Progenitor cell of endocrine pancreas (in vitro differentiated cells): Measurements from ENCODE around the gene CYP4F2. TPM values are rescaled to one million over a fixed set of nuclear protein-coding genes. Genes with fewer than 3 reads are reported as not detected.
"Not testable (repeated sequence)": the region's sequence is repeated elsewhere in the genome, so short reads cannot be mapped to it uniquely, and the experiment has no call there.

Experiments
- DNase-seq: peaks from one replicate; pipeline ENCODE4 v3.0.0; 2021; ENCODE audit warnings: low spot score; ENCODE audit not compliant: unreplicated experiment
- H3K27ac Mint-ChIP-seq: 2 replicates; pipeline ENCODE4 v1.8.0; 2021; ENCODE audit warnings: mild to moderate bottlenecking, moderate library complexity, mixed read lengths
- H3K27me3 Mint-ChIP-seq: 2 replicates; pipeline ENCODE4 v1.8.0; 2021; ENCODE audit warnings: mixed read lengths
- H3K36me3 Mint-ChIP-seq: 2 replicates; pipeline ENCODE4 v1.8.0; 2022; ENCODE audit warnings: mixed read lengths; ENCODE audit not compliant: insufficient read depth
- H3K4me1 Mint-ChIP-seq: 2 replicates; pipeline ENCODE4 v1.8.0; 2021; ENCODE audit warnings: low read depth, mixed read lengths
- H3K4me3 Mint-ChIP-seq: 2 replicates; pipeline ENCODE4 v1.8.0; 2021; ENCODE audit warnings: low read depth, mild to moderate bottlenecking, moderate library complexity, mixed read lengths
- H3K9me3 Mint-ChIP-seq: 2 replicates; pipeline ENCODE4 v1.8.0; 2021; ENCODE audit warnings: low read depth, mixed read lengths
- CTCF ChIP-seq: fragments of 200-600 bp; sonication (generic); IDR thresholded peaks from one replicate; pipeline ENCODE4 v1.5.0; 2021; ENCODE audit warnings: antibody characterized with exemption, mild to moderate bottlenecking; ENCODE audit not compliant: unreplicated experiment
- total RNA-seq: library from RNA; stranded (reverse); gene quantifications from 2 replicates; pipeline ENCODE4 v1.2.1, GENCODE V29; 2021

The CYP4F2 gene
- total RNA-seq, 1 donor from 2014 or later: not detected

DNA sequence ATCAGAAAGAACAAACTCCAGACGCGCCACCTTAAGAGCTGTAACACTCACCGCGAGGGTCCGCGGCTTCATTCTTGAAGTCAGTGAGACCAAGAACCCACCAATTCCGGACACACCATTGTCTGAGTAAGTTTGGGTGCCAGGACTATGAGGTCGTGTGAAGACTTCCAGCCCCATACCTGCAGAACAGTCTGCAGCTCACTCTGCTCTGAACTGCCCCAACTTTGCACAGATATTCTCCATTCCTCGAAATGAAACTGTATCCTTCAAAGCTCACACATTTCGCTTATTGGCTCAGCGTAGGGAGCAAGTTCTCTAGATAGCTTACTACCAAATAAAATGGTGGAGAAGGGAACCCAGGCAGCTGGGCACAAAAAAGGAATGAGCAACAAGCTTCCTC lies 2.6 kb upstream of the CYP4F2 start:
- no peak for TF ChIP-seq CTCF
- H3K27ac Mint-ChIP-seq: no peak overlapping the region
- no peaks in the 10 kb centered on the region for H3K4me1 Mint-ChIP-seq
- peaks cover 2% of the 10 kb centered on the region for H3K36me3 Mint-ChIP-seq
- DNase-seq: no peak
- H3K4me3 Mint-ChIP-seq: no peak overlapping the region
- peaks cover 57% of the 10 kb centered on the region for H3K9me3 Mint-ChIP-seq
- H3K27me3 Mint-ChIP-seq: no peaks in the 10 kb centered on the region

- peaks cover 59% of the 10 kb centered on the region for H3K9me3 Mint-ChIP-seq
- H3K27me3 Mint-ChIP-seq, DNase-seq, H3K36me3 Mint-ChIP-seq, H3K27ac Mint-ChIP-seq, H3K4me3 Mint-ChIP-seq, H3K4me1 Mint-ChIP-seq: not testable (repeated sequence)
These were observed 2.2 kb upstream of the CYP4F2 start for GRCh38 chr19:15900032-15900431.

DNA sequence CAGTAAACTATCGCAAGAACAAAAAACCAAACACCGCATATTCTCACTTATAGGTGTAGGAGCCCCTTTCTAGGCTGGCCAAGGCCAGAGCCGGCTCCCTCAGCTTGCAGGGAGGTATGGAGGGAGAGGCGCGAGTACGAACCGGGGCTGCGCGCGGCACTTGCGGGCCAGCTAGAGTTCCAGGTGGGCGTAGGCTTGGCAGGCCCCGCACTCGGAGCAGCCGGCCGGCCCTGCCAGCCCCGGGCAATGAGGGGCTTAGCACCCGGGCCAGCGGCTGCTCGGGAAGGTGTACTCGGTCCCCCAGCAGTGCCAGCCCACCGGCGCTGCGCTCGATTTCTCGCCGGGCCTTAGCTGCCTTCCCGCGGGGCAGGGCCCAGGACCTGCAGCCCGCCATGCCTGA lies 1.7 kb upstream of the CYP4F2 start:
- not testable (repeated sequence) for H3K36me3 Mint-ChIP-seq, DNase-seq, H3K4me3 Mint-ChIP-seq, H3K27ac Mint-ChIP-seq, H3K4me1 Mint-ChIP-seq, H3K27me3 Mint-ChIP-seq
- H3K9me3 Mint-ChIP-seq: peaks cover 59% of the 10 kb centered on the region

DNA sequence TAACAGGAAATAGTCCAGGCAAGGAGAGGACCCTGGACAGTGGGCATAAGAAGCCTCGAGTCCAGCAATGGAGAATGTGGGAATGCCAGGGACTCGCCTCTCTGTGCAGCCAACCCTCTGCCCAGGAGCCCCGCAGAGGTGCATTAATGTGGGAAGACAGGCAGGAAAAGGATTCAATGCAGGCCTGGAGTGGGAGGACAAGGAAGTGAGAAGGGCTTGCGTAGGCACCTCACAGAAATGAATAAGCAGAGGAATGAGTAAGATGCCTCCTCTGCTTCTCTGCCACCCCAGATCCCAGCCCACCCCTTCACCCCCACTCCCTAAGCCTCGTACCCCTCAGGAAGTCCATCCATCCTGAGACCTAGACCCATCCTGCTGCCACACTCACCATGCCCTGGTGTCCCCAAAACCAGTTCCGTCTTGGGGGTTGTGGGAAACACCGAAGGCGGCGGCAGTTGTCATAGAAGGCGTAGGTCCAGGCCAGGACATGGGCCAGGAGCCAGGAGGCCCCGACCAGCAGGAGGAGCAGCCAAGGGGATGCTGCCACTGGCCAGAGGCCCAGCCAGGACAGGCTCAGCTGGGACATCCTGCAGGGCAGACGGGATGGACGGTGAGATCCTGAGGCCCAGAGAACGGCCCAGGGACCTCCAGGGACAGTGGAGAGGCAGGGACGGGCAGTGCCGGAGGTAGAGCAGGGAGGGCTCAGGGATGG lies 692 bp downstream of the CYP4F2 start:
- no peak for TF ChIP-seq CTCF
- Mint-ChIP-seq H3K27ac (no peak overlapping the region), H3K36me3 (no peaks in the 10 kb centered on the region), H3K27me3 (no peaks in the 10 kb centered on the region), H3K4me1 (no peaks in the 10 kb centered on the region), H3K4me3 (no peak overlapping the region), H3K9me3 (peaks cover 53% of the 10 kb centered on the region)
- no peak for DNase-seq

DNA sequence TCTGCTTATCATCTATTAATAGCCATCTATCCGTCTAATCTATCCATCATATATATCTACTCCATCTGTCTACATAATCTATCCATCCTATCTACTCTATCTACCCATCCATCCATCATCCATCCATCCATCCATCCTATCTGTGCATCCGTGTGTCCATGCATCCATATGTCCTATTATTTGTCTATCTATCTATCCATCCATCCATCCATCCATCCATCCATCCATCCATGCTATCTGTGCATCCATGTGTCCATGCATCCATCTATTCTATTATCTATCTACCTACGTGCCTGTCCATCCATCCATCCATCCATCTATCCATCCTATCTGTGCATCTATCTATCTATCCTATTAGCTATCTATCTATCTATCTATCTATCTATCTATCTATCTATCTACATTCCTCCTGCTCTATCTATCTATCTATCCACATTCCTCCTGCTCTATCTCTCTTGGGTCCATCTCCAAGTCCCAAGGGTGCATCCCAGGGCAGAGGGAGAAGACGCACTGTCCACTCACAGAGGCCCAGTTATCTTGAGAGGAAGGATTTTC lies 1.9 kb downstream of the CYP4F2 start:
- H3K27ac Mint-ChIP-seq: no peak overlapping the region
- no peaks in the 10 kb centered on the region for H3K27me3 Mint-ChIP-seq
- H3K36me3 Mint-ChIP-seq: no peaks in the 10 kb centered on the region
- H3K4me3 Mint-ChIP-seq: no peak overlapping the region
- H3K9me3 Mint-ChIP-seq: peaks cover 48% of the 10 kb centered on the region
- no peak for DNase-seq
- no peak for TF ChIP-seq CTCF
- H3K4me1 Mint-ChIP-seq: no peaks in the 10 kb centered on the region

DNA sequence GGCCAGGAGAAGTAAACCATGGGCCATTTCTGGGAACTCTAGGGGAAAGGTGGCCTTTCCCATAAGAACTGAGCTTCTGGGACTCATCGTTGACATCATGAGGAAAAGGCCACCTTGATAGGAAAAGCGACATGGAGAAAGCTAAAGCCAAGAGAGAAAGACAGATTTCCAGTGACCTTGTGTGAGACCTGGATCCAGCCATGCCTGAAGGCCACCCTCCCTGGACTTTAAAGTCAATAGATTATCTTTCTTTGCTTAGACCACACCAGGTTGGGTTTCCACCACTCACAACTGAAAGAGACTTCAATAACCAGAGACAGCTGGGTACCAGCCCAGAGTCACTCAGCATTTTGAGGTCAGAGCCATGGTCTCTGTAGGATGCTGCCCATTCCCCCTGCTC lies 3.5 kb downstream of the CYP4F2 start:
- no peaks in the 10 kb centered on the region for H3K36me3 Mint-ChIP-seq
- peaks cover 42% of the 10 kb centered on the region for H3K9me3 Mint-ChIP-seq
- no peak for DNase-seq
- H3K4me3 Mint-ChIP-seq: no peak overlapping the region
- no peak for TF ChIP-seq CTCF
- H3K27ac Mint-ChIP-seq: no peak overlapping the region
- H3K27me3 Mint-ChIP-seq: no peaks in the 10 kb centered on the region
- H3K4me1 Mint-ChIP-seq: no peaks in the 10 kb centered on the region
